H9 (cell line): ENCODE data around the gene PDIA2. TPM values are rescaled to one million over a fixed set of nuclear protein-coding genes. Genes with fewer than 3 reads are reported as not detected.

Source experiments
- DNase-seq: peaks from one replicate; pipeline ENCODE4 v3.0.0-alpha.2; 2017
- H2AFZ ChIP-seq: one replicate; pipeline ENCODE4 v1.6.1; 2013; ENCODE audit warnings: mild to moderate bottlenecking, low read length, control low read depth, moderate library complexity
- H2AK5ac ChIP-seq: 2 replicates; pipeline ENCODE4 v1.6.1; 2013; ENCODE audit warnings: low read length, control low read depth, mixed read lengths; ENCODE audit not compliant: insufficient read length
- H2BK120ac ChIP-seq: one replicate; pipeline ENCODE4 v1.6.1; 2013; ENCODE audit warnings: low read depth, mild to moderate bottlenecking, low read length, control low read depth, inconsistent platforms; ENCODE audit not compliant: poor library complexity, severe bottlenecking
- H2BK12ac ChIP-seq: 2 replicates; pipeline ENCODE4 v1.6.1; 2013; ENCODE audit warnings: low read length, control low read depth, mixed read lengths, low read depth; ENCODE audit not compliant: insufficient read length
- H2BK15ac ChIP-seq: 2 replicates; pipeline ENCODE4 v1.6.1; 2013; ENCODE audit warnings: low read depth, low read length, control low read depth
- H2BK20ac ChIP-seq: one replicate; pipeline ENCODE4 v1.6.1; 2013; ENCODE audit warnings: low read depth, mild to moderate bottlenecking, low read length, control low read depth, inconsistent platforms; ENCODE audit not compliant: poor library complexity, severe bottlenecking
- H2BK5ac ChIP-seq: 2 replicates; pipeline ENCODE4 v1.6.1; 2013; ENCODE audit warnings: low read length, control low read depth, mixed read lengths; ENCODE audit not compliant: insufficient read length
- H3K14ac ChIP-seq: 2 replicates; pipeline ENCODE4 v1.6.1; 2013; ENCODE audit warnings: low read length, control low read depth; ENCODE audit not compliant: insufficient read depth
- H3K18ac ChIP-seq: 2 replicates; pipeline ENCODE4 v1.6.1; 2013; ENCODE audit warnings: low read depth, mild to moderate bottlenecking, mixed read lengths, low read length, control low read depth; ENCODE audit not compliant: insufficient read length
- H3K23ac ChIP-seq: 2 replicates; pipeline ENCODE4 v1.6.1; 2013; ENCODE audit warnings: low read length, control low read depth, mixed read lengths, low read depth; ENCODE audit not compliant: insufficient read length
- H3K23me2 ChIP-seq: 2 replicates; pipeline ENCODE4 v1.6.1; 2013; ENCODE audit warnings: low read depth, mild to moderate bottlenecking, mixed read lengths, low read length, control low read depth; ENCODE audit not compliant: insufficient read length, poor library complexity, severe bottlenecking
- H3K27ac ChIP-seq: 2 replicates; pipeline ENCODE4 v1.5.1; 2013; ENCODE audit warnings: low read length, control low read depth, mixed read lengths, low read depth; ENCODE audit not compliant: insufficient read length
- H3K27me3 ChIP-seq: 2 replicates; pipeline ENCODE4 v1.6.1; 2013; ENCODE audit warnings: low read length, control low read depth, inconsistent platforms; ENCODE audit not compliant: insufficient read depth
- H3K4ac ChIP-seq: 2 replicates; pipeline ENCODE4 v1.6.1; 2013; ENCODE audit warnings: low read depth, mild to moderate bottlenecking, control low read depth, inconsistent platforms, low read length, moderate library complexity
- H3K4me1 ChIP-seq: 2 replicates; pipeline ENCODE4 v1.6.1; 2013; ENCODE audit warnings: low read length, control low read depth, inconsistent platforms; ENCODE audit not compliant: insufficient read depth
- H3K4me2 ChIP-seq: 2 replicates; pipeline ENCODE4 v1.6.1; 2013; ENCODE audit warnings: low read length, control low read depth, mixed read lengths; ENCODE audit not compliant: insufficient read length, insufficient read depth
- H3K56ac ChIP-seq: 2 replicates; pipeline ENCODE4 v1.6.1; 2013; ENCODE audit warnings: low read depth, mild to moderate bottlenecking, mixed read lengths, low read length, control low read depth; ENCODE audit not compliant: insufficient read length
- H3K79me1 ChIP-seq: 2 replicates; pipeline ENCODE4 v1.6.1; 2013; ENCODE audit warnings: low read depth, mild to moderate bottlenecking, moderate library complexity, low read length, control low read depth, inconsistent platforms; ENCODE audit not compliant: insufficient read depth, poor library complexity, severe bottlenecking
- H3K79me2 ChIP-seq: 2 replicates; pipeline ENCODE4 v1.6.1; 2013; ENCODE audit warnings: low read length, control low read depth, inconsistent platforms; ENCODE audit not compliant: insufficient read depth
- H3K9ac ChIP-seq: 2 replicates; pipeline ENCODE4 v1.6.1; 2013; ENCODE audit warnings: low read length, control low read depth, mixed read lengths; ENCODE audit not compliant: insufficient read length; ENCODE audit errors: extremely low read depth
- H3K9me3 ChIP-seq: one replicate; pipeline ENCODE4 v1.6.1; 2013; ENCODE audit warnings: low read depth, low read length, inconsistent platforms; ENCODE audit not compliant: control insufficient read depth
- H3T11ph ChIP-seq: one replicate; pipeline ENCODE4 v1.6.1; 2013; ENCODE audit warnings: mild to moderate bottlenecking, low read length, control low read depth, inconsistent platforms
- H4K20me1 ChIP-seq: one replicate; pipeline ENCODE4 v1.6.1; 2013; ENCODE audit not compliant: control insufficient read depth, insufficient read length, insufficient read depth
- H4K5ac ChIP-seq: 2 replicates; pipeline ENCODE4 v1.6.1; 2013; ENCODE audit warnings: low read depth, mild to moderate bottlenecking, mixed read lengths, low read length, control low read depth; ENCODE audit not compliant: insufficient read length
- H4K8ac ChIP-seq: replicated peaks from 2 replicates; pipeline ENCODE4 v1.6.1; 2013; ENCODE audit warnings: low read length, control low read depth, mixed read lengths, low read depth; ENCODE audit not compliant: insufficient read length
- H4K91ac ChIP-seq: 2 replicates; pipeline ENCODE4 v1.6.1; 2013; ENCODE audit warnings: low read depth, mild to moderate bottlenecking, moderate library complexity, mixed read lengths, low read length, control low read depth; ENCODE audit not compliant: insufficient read length
- H3K27ac Mint-ChIP-seq, 3 experiments: 2 replicates in 2 of 3; 3 replicates in 1 of 3; pipeline ENCODE4 v1.8.0; 2020 to 2021; ENCODE audit warnings: mixed read lengths in 3 of 3, mild to moderate bottlenecking in 1 of 3, moderate library complexity in 1 of 3
- H3K27me3 Mint-ChIP-seq: 2 replicates; pipeline ENCODE4 v1.8.0; 2021; ENCODE audit warnings: low read depth, mild to moderate bottlenecking, moderate library complexity, mixed read lengths
- H3K36me3 Mint-ChIP-seq, 3 experiments: 2 replicates in 2 of 3; 3 replicates in 1 of 3; pipeline ENCODE4 v1.8.0; 2020 to 2021; ENCODE audit warnings: low read depth in 3 of 3, mixed read lengths in 3 of 3; ENCODE audit not compliant: insufficient read depth in 1 of 3
- H3K4me1 Mint-ChIP-seq, 2 experiments: 2 replicates each; pipeline ENCODE4 v1.8.0; 2020; ENCODE audit warnings: mixed read lengths in 2 of 2
- H3K4me3 Mint-ChIP-seq, 2 experiments: 2 replicates in 1 of 2; 3 replicates in 1 of 2; pipeline ENCODE4 v1.8.0; 2020 to 2021; ENCODE audit warnings: mild to moderate bottlenecking in 2 of 2, mixed read lengths in 2 of 2, moderate library complexity in 1 of 2
- H3K9me3 Mint-ChIP-seq, 2 experiments: 2 replicates in 1 of 2; 3 replicates in 1 of 2; pipeline ENCODE4 v1.8.0; 2020; ENCODE audit warnings: mild to moderate bottlenecking in 2 of 2, mixed read lengths in 2 of 2, moderate library complexity in 1 of 2
- CTCF ChIP-seq: fragments of 200-600 bp; sonication (generic); conservative IDR thresholded peaks from 3 replicates; pipeline ENCODE4 v1.8.0; 2021; ENCODE audit warnings: antibody characterized with exemption, mild to moderate bottlenecking
- WGBS: extraction: QIAGEN DNeasy Blood & Tissue Kit; methylation state at CpG from one replicate; pipeline ENCODE4 v1.1.7; 2013; ENCODE audit warnings: missing lambda C conversion rate, low lambda C conversion rate, mixed read lengths; ENCODE audit not compliant: insufficient read length; ENCODE audit errors: extremely low coverage; 5-methylcytosine and 5-hydroxymethylcytosine counted together
- total RNA-seq: library from RNA; stranded (reverse); gene quantifications from 2 replicates; pipeline ENCODE4 v1.2.1, GENCODE V29; 2021

PDIA2 gene
- total RNA-seq, 1 experiment from 2014 or later = 1.4 TPM

GRCh38 chr16:322476-323143 is 39.6 kb downstream of the PDIA2 start:
- TF ChIP-seq CTCF = no peak
- H3K27me3 ChIP-seq = no peaks in the 10 kb centered on the region
- H3K23ac ChIP-seq = no peak overlapping the region
- no peak overlapping the region for H2BK120ac ChIP-seq
- no peaks in the 10 kb centered on the region for H3K9me3 Mint-ChIP-seq
- H2AK5ac ChIP-seq = no peak overlapping the region
- no peaks in the 10 kb centered on the region for H3K9me3 ChIP-seq
- no peak overlapping the region for H3K4me2 ChIP-seq
- H2AFZ ChIP-seq = no peak overlapping the region
- no CpG with 5 or more reads among the region's 13 CpGs for WGBS
- no peak overlapping the region for H3K56ac ChIP-seq
- H2BK20ac ChIP-seq = no peak overlapping the region
- H3K4me1 Mint-ChIP-seq = peaks cover 35 to 38% of the 10 kb centered on the region in 2 experiments
- no peak overlapping the region for H2BK5ac ChIP-seq
- H3K27me3 Mint-ChIP-seq = no peaks in the 10 kb centered on the region
- H3K4ac ChIP-seq = no peak overlapping the region
- no peak overlapping the region for H4K5ac ChIP-seq
- peaks cover 10% of the 10 kb centered on the region for H3K79me1 ChIP-seq
- no peak overlapping the region for H4K8ac ChIP-seq
- no peak overlapping the region for H3K9ac ChIP-seq
- H3T11ph ChIP-seq = no peak overlapping the region
- no peak overlapping the region; the same call in 1 of the 2 replicates for H3K14ac ChIP-seq
- no peak overlapping the region for H3K4me3 Mint-ChIP-seq
- peaks cover 0 to 11% (median 5%) of the 10 kb centered on the region in 3 experiments; a peak in 6 of 7 replicates for H3K36me3 Mint-ChIP-seq
- no peak overlapping the region for H3K27ac ChIP-seq
- H3K18ac ChIP-seq = no peak overlapping the region
- H2BK12ac ChIP-seq = no peak overlapping the region
- no peaks in the 10 kb centered on the region for H3K23me2 ChIP-seq
- H3K4me1 ChIP-seq = no peaks in the 10 kb centered on the region; the same call in 1 of the 2 replicates
- H4K91ac ChIP-seq = no peak overlapping the region
- H3K79me2 ChIP-seq = peaks cover 5% of the 10 kb centered on the region; the same call in 1 of the 2 replicates
- no peak overlapping the region for H2BK15ac ChIP-seq
- H3K27ac Mint-ChIP-seq = peak overlapping the region; percentile 73 to 91 (median 85); a peak in 5 of 7 replicates
- DNase-seq = no peak
- no peaks in the 10 kb centered on the region for H4K20me1 ChIP-seq
